Ishikawa (cell line): ENCODE results near the gene FAM24B.

Experiments
- CEBPB ChIP-seq: IDR thresholded peaks from 2 replicates; pipeline ENCODE4 v1.6.1; 2012
- EGR1 ChIP-seq: IDR thresholded peaks from 2 replicates; pipeline ENCODE4 v1.6.1; 2012
- EP300 ChIP-seq: IDR thresholded peaks from 2 replicates; pipeline ENCODE4 v1.6.1; 2012; ENCODE audit warnings: borderline replicate concordance
- FOXM1 ChIP-seq: IDR thresholded peaks from 2 replicates; pipeline ENCODE4 v1.6.1; 2012; ENCODE audit warnings: low read depth, borderline replicate concordance
- RAD21 ChIP-seq: IDR thresholded peaks from 2 replicates; pipeline ENCODE4 v1.6.1; 2012; ENCODE audit warnings: low read depth
- TAF1 ChIP-seq: IDR thresholded peaks from 2 replicates; pipeline ENCODE4 v1.6.1; 2012; ENCODE audit warnings: low read depth, mild to moderate bottlenecking
- ZBTB7A ChIP-seq: IDR thresholded peaks from 2 replicates; pipeline ENCODE4 v1.6.1; 2012; ENCODE audit warnings: low read depth
- TF ChIP-seq, protein P1 (sequence below): IDR thresholded peaks from 2 replicates; pipeline ENCODE4 v1.6.1; 2012; ENCODE audit warnings: low read depth, mild to moderate bottlenecking
- TF ChIP-seq, protein P2 (sequence below): IDR thresholded peaks from 2 replicates; pipeline ENCODE4 v1.6.1; 2012

DNA sequence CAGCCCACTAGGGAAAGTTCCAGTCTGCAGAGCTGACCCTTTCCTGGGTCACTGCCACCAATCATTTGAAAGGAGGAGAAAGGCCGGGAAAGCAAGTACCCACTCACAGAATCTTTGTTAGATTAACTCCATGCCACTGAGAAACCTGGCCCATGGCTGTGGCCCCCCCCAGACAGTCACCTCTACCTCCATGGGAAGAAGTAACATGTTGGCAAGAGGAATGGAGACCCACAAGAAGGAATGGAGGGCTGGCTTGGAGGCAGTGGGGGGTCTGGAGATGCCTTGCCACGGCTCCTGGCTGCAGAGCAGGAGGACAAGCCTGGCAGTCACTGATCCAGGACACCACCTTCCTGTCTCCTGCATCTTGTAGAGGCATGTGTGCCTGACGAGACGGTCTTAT lies 66.6 kb downstream of the FAM24B start:
- TF ChIP-seq, protein P1, sequence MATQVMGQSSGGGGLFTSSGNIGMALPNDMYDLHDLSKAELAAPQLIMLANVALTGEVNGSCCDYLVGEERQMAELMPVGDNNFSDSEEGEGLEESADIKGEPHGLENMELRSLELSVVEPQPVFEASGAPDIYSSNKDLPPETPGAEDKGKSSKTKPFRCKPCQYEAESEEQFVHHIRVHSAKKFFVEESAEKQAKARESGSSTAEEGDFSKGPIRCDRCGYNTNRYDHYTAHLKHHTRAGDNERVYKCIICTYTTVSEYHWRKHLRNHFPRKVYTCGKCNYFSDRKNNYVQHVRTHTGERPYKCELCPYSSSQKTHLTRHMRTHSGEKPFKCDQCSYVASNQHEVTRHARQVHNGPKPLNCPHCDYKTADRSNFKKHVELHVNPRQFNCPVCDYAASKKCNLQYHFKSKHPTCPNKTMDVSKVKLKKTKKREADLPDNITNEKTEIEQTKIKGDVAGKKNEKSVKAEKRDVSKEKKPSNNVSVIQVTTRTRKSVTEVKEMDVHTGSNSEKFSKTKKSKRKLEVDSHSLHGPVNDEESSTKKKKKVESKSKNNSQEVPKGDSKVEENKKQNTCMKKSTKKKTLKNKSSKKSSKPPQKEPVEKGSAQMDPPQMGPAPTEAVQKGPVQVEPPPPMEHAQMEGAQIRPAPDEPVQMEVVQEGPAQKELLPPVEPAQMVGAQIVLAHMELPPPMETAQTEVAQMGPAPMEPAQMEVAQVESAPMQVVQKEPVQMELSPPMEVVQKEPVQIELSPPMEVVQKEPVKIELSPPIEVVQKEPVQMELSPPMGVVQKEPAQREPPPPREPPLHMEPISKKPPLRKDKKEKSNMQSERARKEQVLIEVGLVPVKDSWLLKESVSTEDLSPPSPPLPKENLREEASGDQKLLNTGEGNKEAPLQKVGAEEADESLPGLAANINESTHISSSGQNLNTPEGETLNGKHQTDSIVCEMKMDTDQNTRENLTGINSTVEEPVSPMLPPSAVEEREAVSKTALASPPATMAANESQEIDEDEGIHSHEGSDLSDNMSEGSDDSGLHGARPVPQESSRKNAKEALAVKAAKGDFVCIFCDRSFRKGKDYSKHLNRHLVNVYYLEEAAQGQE, result no peak
- TF ChIP-seq EP300, result no peak
- no peak for TF ChIP-seq RAD21
- TF ChIP-seq EGR1, result no peak
- TF ChIP-seq, protein P2, sequence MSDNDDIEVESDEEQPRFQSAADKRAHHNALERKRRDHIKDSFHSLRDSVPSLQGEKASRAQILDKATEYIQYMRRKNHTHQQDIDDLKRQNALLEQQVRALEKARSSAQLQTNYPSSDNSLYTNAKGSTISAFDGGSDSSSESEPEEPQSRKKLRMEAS, result no peak
- no peak for TF ChIP-seq TAF1
- TF ChIP-seq ZBTB7A, result no peak
- TF ChIP-seq CEBPB, result no peak
- TF ChIP-seq FOXM1, result no peak
